Measurements from ENCODE around the gene PCF11.

- TF ChIP-seq, protein P1, sequence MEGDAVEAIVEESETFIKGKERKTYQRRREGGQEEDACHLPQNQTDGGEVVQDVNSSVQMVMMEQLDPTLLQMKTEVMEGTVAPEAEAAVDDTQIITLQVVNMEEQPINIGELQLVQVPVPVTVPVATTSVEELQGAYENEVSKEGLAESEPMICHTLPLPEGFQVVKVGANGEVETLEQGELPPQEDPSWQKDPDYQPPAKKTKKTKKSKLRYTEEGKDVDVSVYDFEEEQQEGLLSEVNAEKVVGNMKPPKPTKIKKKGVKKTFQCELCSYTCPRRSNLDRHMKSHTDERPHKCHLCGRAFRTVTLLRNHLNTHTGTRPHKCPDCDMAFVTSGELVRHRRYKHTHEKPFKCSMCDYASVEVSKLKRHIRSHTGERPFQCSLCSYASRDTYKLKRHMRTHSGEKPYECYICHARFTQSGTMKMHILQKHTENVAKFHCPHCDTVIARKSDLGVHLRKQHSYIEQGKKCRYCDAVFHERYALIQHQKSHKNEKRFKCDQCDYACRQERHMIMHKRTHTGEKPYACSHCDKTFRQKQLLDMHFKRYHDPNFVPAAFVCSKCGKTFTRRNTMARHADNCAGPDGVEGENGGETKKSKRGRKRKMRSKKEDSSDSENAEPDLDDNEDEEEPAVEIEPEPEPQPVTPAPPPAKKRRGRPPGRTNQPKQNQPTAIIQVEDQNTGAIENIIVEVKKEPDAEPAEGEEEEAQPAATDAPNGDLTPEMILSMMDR (IDR thresholded peaks at IDR 0.05), result no peak
- TF ChIP-seq POLR2A (IDR thresholded peaks at IDR 0.05) (no peak), POLR2AphosphoS5 (IDR thresholded peaks at IDR 0.05) (no peak)
These were observed 24.7 kb upstream of the PCF11 start for GRCh38 chr11:83132191-83132590.
